K562 (cell line): Measurements from ENCODE around the gene TSPOAP1. TPM values are rescaled to one million over a fixed set of nuclear protein-coding genes. Genes with fewer than 3 reads are reported as not detected.

ENCODE experiments used
- FUS ChIP-seq: fragments of 200-400 bp; formaldehyde crosslinking; optimal IDR thresholded peaks from 2 replicates; pipeline ENCODE3; 2017; ENCODE audit warnings: low read depth, low read length
- JUN ChIP-seq, 2 experiments: sonication (generic) in 1 of 2; formaldehyde crosslinking in 1 of 2; IDR thresholded peaks; 2 replicates each; pipeline versions ENCODE4 v1.6.1 to v1.8.0; 2012 to 2022; ENCODE audit warnings: borderline replicate concordance in 2 of 2, mild to moderate bottlenecking in 2 of 2, improper control_type of control experiment in 1 of 2, low read depth in 1 of 2, low read length in 1 of 2, missing genetic modification reagents in 1 of 2
- L3MBTL2 ChIP-seq: fragments of 450-650 bp; IDR thresholded peaks from 2 replicates; pipeline ENCODE4 v1.6.1; 2016; ENCODE audit warnings: mild to moderate bottlenecking, moderate library complexity
- NUFIP1 ChIP-seq: fragments of 450-650 bp; IDR thresholded peaks from 2 replicates; pipeline ENCODE4 v1.6.1; 2018; ENCODE audit not compliant: partially characterized antibody
- RBM22 ChIP-seq: fragments of 200-400 bp; formaldehyde crosslinking; IDR thresholded peaks from 2 replicates; pipeline ENCODE4 v1.6.1; 2018; ENCODE audit warnings: low read length, low read depth; ENCODE audit not compliant: poor library complexity, severe bottlenecking
- TBL1XR1 ChIP-seq, 2 experiments: IDR thresholded peaks; 2 replicates each; pipeline ENCODE4 v1.6.1; 2012; ENCODE audit warnings: improper control_type of control experiment in 2 of 2, low read length in 2 of 2, mild to moderate bottlenecking in 1 of 2
- USF1 ChIP-seq: sonication (generic); formaldehyde crosslinking; IDR thresholded peaks from 2 replicates; pipeline ENCODE4 v1.9.0; 2022; ENCODE audit warnings: mild to moderate bottlenecking, missing genetic modification reagents
- ZFP36 ChIP-seq: fragments of 150-350 bp; IDR thresholded peaks from 2 replicates; pipeline ENCODE4 v1.6.1; 2018; ENCODE audit warnings: low read length, low read depth; ENCODE audit not compliant: partially characterized antibody
- ZNF239 ChIP-seq: fragments of 250-450 bp; sonication (Bioruptor Pico); IDR thresholded peaks from 2 replicates; pipeline ENCODE4 v1.4.0; 2020; ENCODE audit warnings: mild to moderate bottlenecking
- ZNF449 ChIP-seq: fragments of 250-450 bp; sonication (Bioruptor Pico); IDR thresholded peaks from 2 replicates; pipeline ENCODE4 v1.8.0; 2022; ENCODE audit warnings: moderate library complexity, mild to moderate bottlenecking, inconsistent platforms
- ZNF586 ChIP-seq: fragments of 450-650 bp; formaldehyde crosslinking; conservative IDR thresholded peaks from 2 replicates; pipeline ENCODE4 v1.4.0; 2020; ENCODE audit warnings: mild to moderate bottlenecking, moderate library complexity
- polyA plus RNA-seq, 8 experiments: library from polyadenylated mRNA; depleted of rRNA in 4 of 8; stranded (reverse) in 5 of 8; unstranded in 3 of 8; fragments of >200 nt; fragmentation: Nextera tagmentation in 2 of 8; fragmentation: Illumina TruSeq in 1 of 8; extraction: Ambion mirVana in 2 of 8; extraction: Trizol in 1 of 8; gene quantifications; 2 replicates each; pipeline versions ENCODE4 v1.2.1 to v1.2.3, GENCODE V29; 2011 to 2014; ENCODE audit warnings: inconsistent platforms in 1 of 8, missing spikeins in 1 of 8
- total RNA-seq, 7 experiments: library from RNA; depleted of rRNA in 6 of 7; stranded (reverse); fragments of >200 nt in 6 of 7; fragmentation: Illumina TruSeq in 2 of 7; extraction: Trizol in 2 of 7; gene quantifications; 2 replicates each; pipeline versions ENCODE4 v1.2.1 to v1.2.3, GENCODE V29; 2011 to 2021; ENCODE audit warnings: low replicate concordance in 1 of 7

Gene TSPOAP1
- total and polyA plus RNA-seq, 9 of the 15 experiments (the other 6 are each of a cell fraction or from before 2014, with no cell fraction given), result 0.87 to 3.9 (median 1.8) TPM; not detected in 2

GRCh38 chr17:58330997-58331814, 2.6 kb upstream of the TSPOAP1 start (continued):
- TF ChIP-seq USF1 (0 out of 2 replicates have a peak, but pooled peaks have one; percentile 2), JUN (IDR thresholded peaks at IDR 0.05; ENCODE audit: borderline replicate concordance, low read depth, low read length) (peak; percentile 65; the same call in 1 of the 2 replicates), JUN (CRISPR knock-in tag; IDR thresholded peaks at IDR 0.05; ENCODE audit: borderline replicate concordance) (no peak; the same call in 1 of the 2 replicates), RBM22 (peak; percentile 99), ZFP36 (no peak), ZNF449 (CRISPR knock-in tag) (no peak), NUFIP1 (no peak), TBL1XR1 (IDR thresholded peaks at IDR 0.05; ENCODE audit: low read length in 2 of 2) (peak; percentile 6 to 83; a peak in 2 of 4 replicates), ZNF239 (peak; percentile 18; the same call in 1 of the 2 replicates), L3MBTL2 (peak; percentile 22; the same call in 1 of the 2 replicates), FUS (no peak), ZNF586 (CRISPR knock-in tag) (0 out of 2 replicates have a peak, but pooled peaks have one; percentile 6)
